GM06990 (cell line): Measurements from ENCODE around the gene NTNG1.

ENCODE experiments used
- DNase-seq: peaks from one replicate; pipeline ENCODE4 v3.0.0-alpha.2; 2011; ENCODE audit not compliant: insufficient read length; ENCODE audit errors: extremely low read depth
- H3K27me3 ChIP-seq: replicated peaks from 2 replicates; pipeline ENCODE4 v1.6.0; 2011; ENCODE audit warnings: low read length; ENCODE audit not compliant: control insufficient read depth, insufficient read depth
- H3K36me3 ChIP-seq: 2 replicates; pipeline ENCODE4 v1.5.1; 2011; ENCODE audit warnings: low read length; ENCODE audit not compliant: control insufficient read depth, insufficient read depth
- H3K4me3 ChIP-seq: replicated peaks from 2 replicates; pipeline ENCODE4 v1.5.1; 2011; ENCODE audit warnings: low read depth, mild to moderate bottlenecking, control low read depth, low read length
- TF ChIP-seq, protein P1 (sequence below): IDR thresholded peaks from 2 replicates; pipeline ENCODE4 v1.5.1; 2011; ENCODE audit warnings: low read length, control low read depth, mild to moderate bottlenecking, inconsistent platforms; ENCODE audit not compliant: insufficient read depth, poor library complexity, severe bottlenecking

Gene NTNG1

DNA sequence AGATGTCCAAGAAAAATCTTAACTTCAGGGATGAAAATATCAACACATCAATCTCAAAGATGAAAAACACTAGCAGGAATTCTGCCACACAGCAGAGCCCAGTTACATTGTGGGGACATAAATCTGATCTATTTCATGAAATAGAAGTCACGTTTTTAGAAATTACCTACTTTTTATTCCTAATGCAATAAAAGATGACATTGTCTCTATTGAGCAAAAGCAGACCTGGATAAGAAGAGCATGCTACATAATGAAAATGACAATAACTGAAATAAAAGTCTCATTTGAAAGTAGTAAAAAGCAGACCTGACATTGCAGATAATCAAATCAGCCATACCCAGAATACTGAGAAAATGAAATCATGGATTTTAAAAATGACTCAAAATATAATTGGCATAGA, 156.8 kb downstream of the NTNG1 start:
- Histone ChIP-seq H3K36me3 (no peaks in the 10 kb centered on the region), H3K27me3 (no peaks in the 10 kb centered on the region), H3K4me3 (no peak overlapping the region)
- TF ChIP-seq, protein P1, sequence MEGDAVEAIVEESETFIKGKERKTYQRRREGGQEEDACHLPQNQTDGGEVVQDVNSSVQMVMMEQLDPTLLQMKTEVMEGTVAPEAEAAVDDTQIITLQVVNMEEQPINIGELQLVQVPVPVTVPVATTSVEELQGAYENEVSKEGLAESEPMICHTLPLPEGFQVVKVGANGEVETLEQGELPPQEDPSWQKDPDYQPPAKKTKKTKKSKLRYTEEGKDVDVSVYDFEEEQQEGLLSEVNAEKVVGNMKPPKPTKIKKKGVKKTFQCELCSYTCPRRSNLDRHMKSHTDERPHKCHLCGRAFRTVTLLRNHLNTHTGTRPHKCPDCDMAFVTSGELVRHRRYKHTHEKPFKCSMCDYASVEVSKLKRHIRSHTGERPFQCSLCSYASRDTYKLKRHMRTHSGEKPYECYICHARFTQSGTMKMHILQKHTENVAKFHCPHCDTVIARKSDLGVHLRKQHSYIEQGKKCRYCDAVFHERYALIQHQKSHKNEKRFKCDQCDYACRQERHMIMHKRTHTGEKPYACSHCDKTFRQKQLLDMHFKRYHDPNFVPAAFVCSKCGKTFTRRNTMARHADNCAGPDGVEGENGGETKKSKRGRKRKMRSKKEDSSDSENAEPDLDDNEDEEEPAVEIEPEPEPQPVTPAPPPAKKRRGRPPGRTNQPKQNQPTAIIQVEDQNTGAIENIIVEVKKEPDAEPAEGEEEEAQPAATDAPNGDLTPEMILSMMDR: no peak
- DNase-seq: no peak

DNA sequence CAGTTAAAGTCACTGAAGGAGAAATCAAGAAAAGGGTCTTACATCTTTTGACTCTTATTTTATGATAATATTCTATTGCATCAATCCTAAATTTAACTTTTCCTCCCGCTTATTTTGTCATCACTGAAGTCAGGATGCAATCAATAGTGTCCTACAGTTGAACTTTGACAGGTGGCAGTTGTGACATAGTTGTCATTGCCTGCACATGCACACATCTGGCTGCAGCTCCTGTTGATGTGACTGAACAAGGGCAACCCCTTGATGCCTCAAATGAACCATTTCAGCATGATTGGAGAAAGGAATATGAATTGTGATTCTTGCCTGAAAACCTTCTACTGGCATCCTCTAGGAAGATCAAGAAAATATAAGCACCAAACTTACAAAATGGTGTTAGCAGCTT, 157.7 kb downstream of the NTNG1 start:
- no peak overlapping the region for H3K4me3 ChIP-seq

DNA sequence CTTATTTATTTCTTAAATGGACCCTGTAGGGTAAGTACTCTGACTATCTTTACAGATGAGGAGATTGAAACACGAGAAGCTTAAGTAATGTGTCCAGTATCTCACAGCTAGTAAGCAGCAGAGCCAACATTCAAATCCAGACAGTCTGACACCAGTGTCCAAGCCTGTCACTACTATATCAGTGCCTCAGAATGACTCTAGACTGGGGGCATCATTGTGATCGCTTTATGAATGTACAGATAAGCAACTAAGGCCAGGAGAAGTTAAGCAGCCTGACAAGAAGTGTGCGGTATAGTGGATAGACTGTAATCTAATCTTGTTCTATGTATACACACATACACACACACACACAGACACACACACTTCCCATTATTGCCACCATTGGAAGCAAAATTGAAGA, 158.7 kb downstream of the NTNG1 start:
- H3K4me3 ChIP-seq: no peak overlapping the region
- no peaks in the 10 kb centered on the region for H3K27me3 ChIP-seq
- H3K36me3 ChIP-seq: no peaks in the 10 kb centered on the region
- no peak for DNase-seq
- TF ChIP-seq, protein P1: no peak

More for the DNA sequence above, 157.7 kb downstream of the NTNG1 start:
- no peak for DNase-seq
- no peaks in the 10 kb centered on the region for H3K36me3 ChIP-seq
- TF ChIP-seq, protein P1: no peak
- no peaks in the 10 kb centered on the region for H3K27me3 ChIP-seq

DNA sequence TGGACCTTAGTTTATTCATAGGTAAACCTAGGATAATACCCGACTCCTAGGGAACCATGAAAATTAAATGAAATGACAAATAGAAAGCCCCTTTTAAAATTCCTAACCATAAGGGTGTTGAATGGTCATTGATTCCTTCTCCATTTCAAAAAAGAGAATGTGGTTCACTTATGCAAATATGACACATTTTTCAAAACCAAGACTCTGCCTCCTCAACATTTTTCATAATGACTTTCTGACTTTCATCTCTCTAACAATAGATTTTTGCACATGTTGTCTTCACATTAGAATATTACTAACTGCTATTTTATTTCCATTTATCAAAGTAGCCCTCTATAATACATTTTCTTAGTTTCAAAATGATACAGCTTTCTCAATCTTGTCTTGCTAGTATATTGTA, 169.1 kb downstream of the NTNG1 start:
- no peaks in the 10 kb centered on the region for H3K27me3 ChIP-seq
- H3K36me3 ChIP-seq: no peaks in the 10 kb centered on the region
- H3K4me3 ChIP-seq: no peak overlapping the region
- TF ChIP-seq, protein P1: no peak
- DNase-seq: no peak

DNA sequence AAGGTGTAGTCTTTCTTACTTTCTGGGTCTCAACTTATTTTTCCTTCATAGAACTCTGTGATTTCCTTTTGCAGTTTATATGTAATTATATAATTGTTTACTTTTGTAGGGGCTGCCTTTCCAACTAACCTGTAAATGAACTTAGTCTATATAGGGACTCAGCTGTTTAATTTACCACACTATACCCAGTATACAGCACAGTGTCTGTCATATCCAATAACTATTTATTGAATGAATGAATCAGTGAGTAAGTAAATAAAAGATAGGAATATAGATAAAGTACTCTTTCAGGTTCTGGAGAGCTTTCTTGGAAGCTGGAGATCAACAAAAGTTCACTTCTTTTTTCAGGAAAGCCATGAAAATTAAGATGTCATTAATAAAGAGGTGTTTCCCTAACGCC, 174.8 kb downstream of the NTNG1 start:
- no peak overlapping the region for H3K4me3 ChIP-seq

DNA sequence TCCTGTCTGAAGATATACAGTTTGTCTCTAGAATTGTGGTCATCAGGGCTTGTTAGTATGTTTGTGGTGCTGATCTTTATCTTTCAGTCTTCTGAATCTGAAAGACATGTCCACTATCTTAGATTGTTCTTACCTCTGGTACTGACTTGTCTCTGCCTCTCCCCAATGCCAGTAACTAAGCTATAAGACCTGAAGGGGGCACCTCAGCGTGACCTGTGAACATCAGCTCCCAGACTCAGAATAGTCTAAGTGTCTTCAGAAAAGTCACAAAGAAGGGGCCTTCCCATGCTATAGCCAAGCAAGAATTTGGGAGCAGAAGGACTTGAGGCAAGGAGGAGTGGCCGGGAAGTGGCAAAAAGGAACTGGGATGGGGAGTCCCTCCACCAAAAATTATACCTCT, 178.1 kb downstream of the NTNG1 start:
- DNase-seq: no peak
- TF ChIP-seq, protein P1: peak; percentile 20

More for the DNA sequence above, 174.8 kb downstream of the NTNG1 start:
- TF ChIP-seq, protein P1: no peak
- DNase-seq: no peak
- Histone ChIP-seq H3K36me3 (no peaks in the 10 kb centered on the region), H3K27me3 (no peaks in the 10 kb centered on the region)

More for the DNA sequence above, 178.1 kb downstream of the NTNG1 start:
- H3K27me3 ChIP-seq: no peaks in the 10 kb centered on the region
- no peak overlapping the region for H3K4me3 ChIP-seq
- no peaks in the 10 kb centered on the region for H3K36me3 ChIP-seq
